DOHH2 (cell line): ENCODE measurements around the gene PALM2AKAP2.

Experiments
- H3F3A ChIP-seq: fragments of 200-600 bp; sonication (generic), shearing (Covaris generic); 2 replicates; pipeline ENCODE4 v1.6.0; 2016; ENCODE audit warnings: antibody characterized with exemption, mild to moderate bottlenecking; ENCODE audit not compliant: control insufficient read depth, insufficient read depth
- H3K27ac ChIP-seq: fragments of 200-600 bp; sonication (generic); 2 replicates; pipeline ENCODE4 v1.5.1; 2014; ENCODE audit warnings: low read depth, mild to moderate bottlenecking, low read length, moderate library complexity
- H3K27me3 ChIP-seq: fragments of 200-600 bp; sonication (generic); 2 replicates; pipeline ENCODE4 v1.6.1; 2014; ENCODE audit warnings: mild to moderate bottlenecking, low read length, mixed read lengths; ENCODE audit not compliant: control insufficient read depth
- H3K36me3 ChIP-seq: fragments of 200-600 bp; sonication (generic); 2 replicates; pipeline ENCODE4 v1.6.1; 2014; ENCODE audit warnings: mild to moderate bottlenecking, low read length, moderate library complexity, mixed read lengths; ENCODE audit not compliant: control insufficient read depth
- H3K4me1 ChIP-seq: fragments of 200-600 bp; sonication (generic); 2 replicates; pipeline ENCODE4 v1.6.1; 2014; ENCODE audit warnings: mild to moderate bottlenecking, low read length, mixed read lengths; ENCODE audit not compliant: control insufficient read depth
- H3K4me2 ChIP-seq: fragments of 200-600 bp; sonication (generic); 2 replicates; pipeline ENCODE4 v1.6.0; 2014; ENCODE audit warnings: mild to moderate bottlenecking, low read length, moderate library complexity
- H3K4me3 ChIP-seq: fragments of 200-600 bp; sonication (generic); 2 replicates; pipeline ENCODE4 v1.5.1; 2014; ENCODE audit warnings: mild to moderate bottlenecking, low read length, mixed read lengths
- H3K79me2 ChIP-seq: fragments of 200-600 bp; sonication (generic); 2 replicates; pipeline ENCODE4 v1.6.1; 2014; ENCODE audit warnings: mild to moderate bottlenecking, low read length, mixed read lengths; ENCODE audit not compliant: control insufficient read depth
- H3K9me2 ChIP-seq: fragments of 200-600 bp; sonication (generic); replicated peaks from 2 replicates; pipeline ENCODE4 v1.6.1; 2014; ENCODE audit warnings: mild to moderate bottlenecking, low read length, mixed read lengths; ENCODE audit not compliant: control insufficient read depth
- H3K9me3 ChIP-seq: fragments of 200-600 bp; sonication (generic); 2 replicates; pipeline ENCODE4 v1.6.1; 2014; ENCODE audit warnings: antibody characterized with exemption, low read length, mixed read lengths; ENCODE audit not compliant: control insufficient read depth, insufficient read depth
- H4K20me1 ChIP-seq: fragments of 200-600 bp; sonication (generic); 2 replicates; pipeline ENCODE4 v1.6.0; 2014; ENCODE audit warnings: low read depth, mild to moderate bottlenecking, antibody characterized with exemption, low read length, moderate library complexity; ENCODE audit not compliant: control insufficient read depth, insufficient read depth
- CTCF ChIP-seq: fragments of 200-600 bp; sonication (generic); IDR thresholded peaks from one replicate; pipeline ENCODE4 v1.5.1; 2014; ENCODE audit warnings: antibody characterized with exemption, mild to moderate bottlenecking, low read depth, low read length; ENCODE audit not compliant: poor library complexity, severe bottlenecking
- EZH2phosphoT487 ChIP-seq: fragments of 200-600 bp; sonication (generic); IDR thresholded peaks from 2 replicates; pipeline ENCODE4 v1.6.1; 2017; ENCODE audit warnings: borderline replicate concordance, mild to moderate bottlenecking, antibody characterized with exemption, low read length, moderate library complexity, mixed read lengths

PALM2AKAP2 gene

GRCh38 chr9:109771796-109772531 lies 8.0 kb upstream of the PALM2AKAP2 start:
- Histone ChIP-seq H3K9me3 (no peaks in the 10 kb centered on the region), H3K4me2 (no peak overlapping the region), H3K4me1 (no peaks in the 10 kb centered on the region), H3F3A (no peaks in the 10 kb centered on the region), H3K79me2 (no peaks in the 10 kb centered on the region), H3K9me2 (no peaks in the 10 kb centered on the region), H3K36me3 (no peaks in the 10 kb centered on the region), H3K4me3 (no peak overlapping the region), H3K27me3 (peaks cover 14% of the 10 kb centered on the region), H4K20me1 (no peaks in the 10 kb centered on the region), H3K27ac (no peak overlapping the region)
- no peak for TF ChIP-seq EZH2phosphoT487
- no peak for TF ChIP-seq CTCF

- Histone ChIP-seq H3K27ac (no peak overlapping the region), H4K20me1 (no peaks in the 10 kb centered on the region), H3K4me3 (no peak overlapping the region), H3K4me2 (no peak overlapping the region), H3K36me3 (no peaks in the 10 kb centered on the region), H3K27me3 (peaks cover 5% of the 10 kb centered on the region; the same call in 1 of the 2 replicates), H3K79me2 (no peaks in the 10 kb centered on the region), H3K9me2 (no peaks in the 10 kb centered on the region), H3K4me1 (no peaks in the 10 kb centered on the region), H3K9me3 (no peaks in the 10 kb centered on the region), H3F3A (no peaks in the 10 kb centered on the region)
- no peak for TF ChIP-seq EZH2phosphoT487
- no peak for TF ChIP-seq CTCF
Measured at GRCh38 chr9:109775516-109775915, 4.5 kb upstream of the PALM2AKAP2 start.

- TF ChIP-seq CTCF (no peak), EZH2phosphoT487 (no peak)
- no peak overlapping the region for H3K4me3 ChIP-seq
- no peaks in the 10 kb centered on the region for H4K20me1 ChIP-seq
- H3K27me3 ChIP-seq: peaks cover 5% of the 10 kb centered on the region; the same call in 1 of the 2 replicates
- H3K27ac ChIP-seq: no peak overlapping the region
- H3K4me1 ChIP-seq: no peaks in the 10 kb centered on the region
- no peaks in the 10 kb centered on the region for H3F3A ChIP-seq
- H3K9me3 ChIP-seq: no peaks in the 10 kb centered on the region
- no peaks in the 10 kb centered on the region for H3K79me2 ChIP-seq
- no peaks in the 10 kb centered on the region for H3K36me3 ChIP-seq
- H3K4me2 ChIP-seq: no peak overlapping the region
- H3K9me2 ChIP-seq: no peaks in the 10 kb centered on the region
Measured at GRCh38 chr9:109776391-109776790, 3.6 kb upstream of the PALM2AKAP2 start.
